PFSK-1 (cell line): ENCODE measurements around the gene TFRC.

Experiments
- FOXP2 ChIP-seq: optimal IDR thresholded peaks from 2 replicates; pipeline ENCODE3; 2011; ENCODE audit warnings: borderline replicate concordance, control low read depth, inconsistent platforms; ENCODE audit not compliant: insufficient read depth; ENCODE audit errors: extremely low read length, extremely low read depth
- POLR2AphosphoS5 ChIP-seq: IDR thresholded peaks from 2 replicates; pipeline ENCODE4 v1.6.1; 2012; ENCODE audit warnings: low read depth, mild to moderate bottlenecking, control low read depth, low read length, moderate library complexity
- SIN3A ChIP-seq: IDR thresholded peaks from 2 replicates; pipeline ENCODE4 v1.6.1; 2012; ENCODE audit warnings: mild to moderate bottlenecking, low read length, moderate library complexity, borderline replicate concordance; ENCODE audit not compliant: insufficient read depth
- TAF1 ChIP-seq: IDR thresholded peaks from 2 replicates; pipeline ENCODE4 v1.6.1; 2012; ENCODE audit warnings: low read length, control low read depth, borderline replicate concordance; ENCODE audit not compliant: insufficient read depth
- TF ChIP-seq, protein P1 (sequence below), 2 experiments: IDR thresholded peaks; 2 replicates each; pipeline versions ENCODE4 v1.6.1 to v1.8.0; 2011 to 2012; ENCODE audit warnings: low read depth in 2 of 2, low read length in 2 of 2, control low read depth in 1 of 2, inconsistent platforms in 1 of 2, mild to moderate bottlenecking in 1 of 2, moderate library complexity in 1 of 2; ENCODE audit not compliant: insufficient read depth in 1 of 2

TFRC gene

DNA sequence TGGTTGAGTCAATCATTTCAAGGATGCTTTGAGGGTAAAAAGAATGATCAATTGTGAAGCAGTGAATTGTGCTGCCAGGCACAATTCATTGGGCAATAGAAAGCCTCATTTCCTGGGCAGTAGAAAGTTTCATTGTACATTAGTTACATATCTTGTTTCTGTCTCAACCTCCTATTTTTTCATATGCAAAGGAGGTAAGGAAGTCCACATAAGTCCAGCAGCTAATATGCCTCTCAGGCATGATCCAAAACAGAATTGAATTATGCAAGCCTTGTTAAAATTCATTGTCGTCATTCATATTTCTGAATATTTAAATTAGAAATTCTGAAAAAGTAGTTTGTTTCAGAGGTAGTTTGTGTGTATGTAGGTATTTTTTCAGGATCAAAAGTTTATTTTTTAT, 65.8 kb downstream of the TFRC start:
- TF ChIP-seq SIN3A (no peak), TAF1 (no peak), FOXP2 (no peak), POLR2AphosphoS5 (no peak)
- TF ChIP-seq, protein P1, sequence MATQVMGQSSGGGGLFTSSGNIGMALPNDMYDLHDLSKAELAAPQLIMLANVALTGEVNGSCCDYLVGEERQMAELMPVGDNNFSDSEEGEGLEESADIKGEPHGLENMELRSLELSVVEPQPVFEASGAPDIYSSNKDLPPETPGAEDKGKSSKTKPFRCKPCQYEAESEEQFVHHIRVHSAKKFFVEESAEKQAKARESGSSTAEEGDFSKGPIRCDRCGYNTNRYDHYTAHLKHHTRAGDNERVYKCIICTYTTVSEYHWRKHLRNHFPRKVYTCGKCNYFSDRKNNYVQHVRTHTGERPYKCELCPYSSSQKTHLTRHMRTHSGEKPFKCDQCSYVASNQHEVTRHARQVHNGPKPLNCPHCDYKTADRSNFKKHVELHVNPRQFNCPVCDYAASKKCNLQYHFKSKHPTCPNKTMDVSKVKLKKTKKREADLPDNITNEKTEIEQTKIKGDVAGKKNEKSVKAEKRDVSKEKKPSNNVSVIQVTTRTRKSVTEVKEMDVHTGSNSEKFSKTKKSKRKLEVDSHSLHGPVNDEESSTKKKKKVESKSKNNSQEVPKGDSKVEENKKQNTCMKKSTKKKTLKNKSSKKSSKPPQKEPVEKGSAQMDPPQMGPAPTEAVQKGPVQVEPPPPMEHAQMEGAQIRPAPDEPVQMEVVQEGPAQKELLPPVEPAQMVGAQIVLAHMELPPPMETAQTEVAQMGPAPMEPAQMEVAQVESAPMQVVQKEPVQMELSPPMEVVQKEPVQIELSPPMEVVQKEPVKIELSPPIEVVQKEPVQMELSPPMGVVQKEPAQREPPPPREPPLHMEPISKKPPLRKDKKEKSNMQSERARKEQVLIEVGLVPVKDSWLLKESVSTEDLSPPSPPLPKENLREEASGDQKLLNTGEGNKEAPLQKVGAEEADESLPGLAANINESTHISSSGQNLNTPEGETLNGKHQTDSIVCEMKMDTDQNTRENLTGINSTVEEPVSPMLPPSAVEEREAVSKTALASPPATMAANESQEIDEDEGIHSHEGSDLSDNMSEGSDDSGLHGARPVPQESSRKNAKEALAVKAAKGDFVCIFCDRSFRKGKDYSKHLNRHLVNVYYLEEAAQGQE (IDR thresholded peaks at IDR 0.05; ENCODE audit: insufficient read depth in 1 of 2, low read depth in 2 of 2, low read length in 2 of 2): no peak

DNA sequence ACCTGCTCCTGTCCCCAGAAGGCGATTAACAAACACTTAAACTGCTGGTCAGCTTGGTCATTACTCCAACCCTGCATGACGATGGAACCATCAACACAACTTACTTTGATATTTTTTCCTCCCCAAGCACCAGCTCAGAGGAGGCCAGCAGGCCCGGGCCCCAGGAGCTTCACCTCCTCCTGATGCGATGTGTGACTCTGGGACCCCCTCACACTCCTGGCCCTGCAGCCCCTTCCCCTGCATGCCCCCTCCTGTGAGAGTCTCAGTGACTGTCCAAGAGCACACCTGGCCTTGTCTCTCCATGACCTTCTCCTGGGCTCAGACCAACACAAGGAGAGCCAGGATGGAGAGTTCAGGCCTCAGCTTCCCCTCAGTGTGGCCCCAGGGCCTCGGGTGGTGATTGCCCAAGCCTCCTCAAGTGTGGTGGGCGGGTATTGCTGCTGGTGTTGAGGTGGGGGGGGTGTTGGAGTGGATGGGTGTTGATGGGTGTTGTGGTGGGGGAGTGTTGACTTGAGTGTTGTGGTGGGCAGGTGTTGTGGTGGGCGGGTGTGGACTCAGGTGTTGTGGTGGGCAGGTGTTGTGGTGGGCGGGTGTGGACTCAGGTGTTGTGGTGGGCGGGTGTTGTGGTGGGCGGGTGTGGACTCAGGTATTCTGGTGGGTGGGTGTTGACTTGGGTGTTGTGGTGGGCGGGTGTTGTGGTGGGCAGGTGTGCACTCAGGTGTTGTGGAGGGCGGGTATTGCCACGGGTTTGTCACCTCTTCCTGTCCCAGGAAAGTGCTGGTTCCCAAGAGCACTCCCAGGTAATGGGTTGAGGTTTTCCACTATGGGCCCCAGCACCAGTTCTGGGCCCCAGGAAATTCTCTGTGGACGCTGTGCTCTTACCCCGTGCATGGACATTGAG, 68.1 kb downstream of the TFRC start:
- TF ChIP-seq TAF1: no peak
- TF ChIP-seq SIN3A: no peak
- no peak for TF ChIP-seq POLR2AphosphoS5
- TF ChIP-seq, protein P1 (IDR thresholded peaks at IDR 0.05; ENCODE audit: insufficient read depth in 1 of 2, low read depth in 2 of 2, low read length in 2 of 2): no peak
- no peak for TF ChIP-seq FOXP2

DNA sequence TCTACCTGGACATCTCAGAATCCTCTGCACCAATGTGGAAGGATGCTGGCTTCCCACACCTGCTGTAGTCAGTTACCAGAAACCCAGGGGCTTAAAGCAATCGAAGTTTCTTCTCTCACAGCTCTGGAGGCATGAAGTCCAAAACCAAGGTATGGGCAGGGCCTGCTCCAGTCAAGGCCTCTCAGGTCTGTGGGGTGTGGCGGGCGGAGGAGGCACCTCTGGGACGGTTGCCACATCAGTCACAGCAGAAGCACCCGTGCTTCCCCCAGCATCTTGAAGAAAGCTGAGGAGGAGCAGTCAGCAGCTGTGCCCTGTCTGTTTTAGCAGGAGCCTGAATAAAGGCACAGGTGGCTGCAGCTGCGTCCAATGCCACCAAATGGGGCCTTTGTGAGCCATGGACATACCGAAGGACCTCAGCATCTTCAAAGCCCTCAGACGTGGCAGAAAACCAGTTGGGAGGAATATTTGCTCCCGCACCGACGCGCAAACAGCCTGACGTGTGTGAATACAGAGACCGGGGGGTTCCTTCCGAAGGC, 68.9 kb downstream of the TFRC start:
- TF ChIP-seq, protein P1 (IDR thresholded peaks at IDR 0.05; ENCODE audit: insufficient read depth in 1 of 2, low read depth in 2 of 2, low read length in 2 of 2): no peak
- TF ChIP-seq SIN3A: no peak
- no peak for TF ChIP-seq POLR2AphosphoS5
- no peak for TF ChIP-seq TAF1

DNA sequence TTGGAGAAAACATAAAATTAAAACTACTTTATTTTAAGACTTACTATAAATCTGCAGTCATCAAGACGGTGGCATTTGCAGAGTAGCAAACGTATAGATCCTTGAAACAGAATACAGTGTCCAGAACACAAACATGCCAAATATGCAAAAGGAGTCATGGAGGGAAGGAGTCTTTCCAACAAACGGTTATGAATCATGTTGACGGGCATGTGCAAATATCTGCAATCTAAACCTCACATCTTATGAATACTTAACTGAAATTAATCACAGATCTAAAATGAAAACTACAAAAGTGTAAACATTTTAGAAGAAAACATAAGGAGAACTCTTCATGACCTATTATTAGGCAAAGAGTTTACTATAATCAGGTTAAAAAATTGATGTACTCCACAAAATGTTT, 69.4 kb downstream of the TFRC start:
- TF ChIP-seq, protein P1 (IDR thresholded peaks at IDR 0.05; ENCODE audit: insufficient read depth in 1 of 2, low read depth in 2 of 2, low read length in 2 of 2): no peak
- TF ChIP-seq TAF1 (no peak), POLR2AphosphoS5 (no peak), FOXP2 (no peak), SIN3A (no peak)
